ENCODE results near the gene DPP6.

- TF ChIP-seq POLR2AphosphoS5 (IDR thresholded peaks at IDR 0.05; ENCODE audit: borderline replicate concordance, low read depth, low read length) (no peak), EZH2 (IDR thresholded peaks at IDR 0.05) (no peak)
These were observed 119.2 kb downstream of the DPP6 start for GRCh38 chr7:154171422-154171821.
